A673 (cell line): ENCODE results near the gene CMIP.

Experiments
- EZH2 ChIP-seq: fragments of 200-600 bp; sonication (generic); IDR thresholded peaks from 2 replicates; pipeline ENCODE4 v1.6.1; 2017; ENCODE audit warnings: borderline replicate concordance, low read depth, mild to moderate bottlenecking, mixed read lengths, antibody characterized with exemption, low read length; ENCODE audit not compliant: poor library complexity, severe bottlenecking
- TF ChIP-seq, protein P1 (sequence below): fragments of 300-800, 200-600 bp; sonication (generic); conservative IDR thresholded peaks from 2 replicates; pipeline ENCODE4 v1.5.1; 2017; ENCODE audit warnings: low read depth, mild to moderate bottlenecking, antibody characterized with exemption, low read length, moderate library complexity, mixed read lengths

GRCh38 chr16:81546781-81547180, 102.2 kb downstream of the CMIP start:
- no peak for TF ChIP-seq EZH2
- TF ChIP-seq, protein P1, sequence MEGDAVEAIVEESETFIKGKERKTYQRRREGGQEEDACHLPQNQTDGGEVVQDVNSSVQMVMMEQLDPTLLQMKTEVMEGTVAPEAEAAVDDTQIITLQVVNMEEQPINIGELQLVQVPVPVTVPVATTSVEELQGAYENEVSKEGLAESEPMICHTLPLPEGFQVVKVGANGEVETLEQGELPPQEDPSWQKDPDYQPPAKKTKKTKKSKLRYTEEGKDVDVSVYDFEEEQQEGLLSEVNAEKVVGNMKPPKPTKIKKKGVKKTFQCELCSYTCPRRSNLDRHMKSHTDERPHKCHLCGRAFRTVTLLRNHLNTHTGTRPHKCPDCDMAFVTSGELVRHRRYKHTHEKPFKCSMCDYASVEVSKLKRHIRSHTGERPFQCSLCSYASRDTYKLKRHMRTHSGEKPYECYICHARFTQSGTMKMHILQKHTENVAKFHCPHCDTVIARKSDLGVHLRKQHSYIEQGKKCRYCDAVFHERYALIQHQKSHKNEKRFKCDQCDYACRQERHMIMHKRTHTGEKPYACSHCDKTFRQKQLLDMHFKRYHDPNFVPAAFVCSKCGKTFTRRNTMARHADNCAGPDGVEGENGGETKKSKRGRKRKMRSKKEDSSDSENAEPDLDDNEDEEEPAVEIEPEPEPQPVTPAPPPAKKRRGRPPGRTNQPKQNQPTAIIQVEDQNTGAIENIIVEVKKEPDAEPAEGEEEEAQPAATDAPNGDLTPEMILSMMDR: no peak
